Measurements from ENCODE around the gene SARDH. TPM values are rescaled to one million over a fixed set of nuclear protein-coding genes. Genes with fewer than 3 reads are reported as not detected.

The SARDH gene
- total and polyA plus RNA-seq, 8 donors: 3.9 to 13.9 (median 9.9) TPM

GRCh38 chr9:133709691-133710571 is 28.2 kb downstream of the SARDH start:
- Histone ChIP-seq H3K27ac (no peak overlapping the region), H3K27me3 (no peaks in the 10 kb centered on the region), H3K4me1 (peaks cover 0 to 6% of the 10 kb centered on the region in 2 donors), H3K9me3 (no peaks in the 10 kb centered on the region), H3K36me3 (no peaks in the 10 kb centered on the region), H3K4me3 (no peak overlapping the region)
- intact Hi-C loops (cut with DNase I): loop anchor here in 1 of 2 donors (10.0 kb wide), 1 partner anchor 175 kb away; the partner anchor contains the start of gene ADAMTSL2
- no peak for TF ChIP-seq CTCF (IDR thresholded peaks at IDR 0.05)
- DNase-seq (peak in 1 of 4 donors; percentile 79), ATAC-seq (no peak)

GRCh38 chr9:133709015-133709611 is 29.0 kb downstream of the SARDH start:
- Histone ChIP-seq H3K4me3 (no peak overlapping the region), H3K27me3 (peaks cover 0 to under 1% of the 10 kb centered on the region in 2 donors), H3K9me3 (no peaks in the 10 kb centered on the region), H3K36me3 (no peaks in the 10 kb centered on the region), H3K27ac (no peak overlapping the region), H3K4me1 (peaks cover 0 to 6% of the 10 kb centered on the region in 2 donors)
- TF ChIP-seq CTCF (IDR thresholded peaks at IDR 0.05): no peak
- DNase-seq (peak in 1 of 4 donors; percentile 72), ATAC-seq (no peak)
- intact Hi-C loops (cut with DNase I): no loop called here

GRCh38 chr9:133708246-133709014 is 29.7 kb downstream of the SARDH start:
- DNase-seq: peak in 1 of 4 donors; percentile 70
- peaks cover 0 to 8% of the 10 kb centered on the region in 2 donors for H3K27me3 ChIP-seq
- peaks cover 0 to 6% of the 10 kb centered on the region in 2 donors for H3K4me1 ChIP-seq
- H3K27ac ChIP-seq: no peak overlapping the region
- H3K36me3 ChIP-seq: no peaks in the 10 kb centered on the region
- H3K9me3 ChIP-seq: no peaks in the 10 kb centered on the region
- no peak overlapping the region for H3K4me3 ChIP-seq
- no peak for TF ChIP-seq CTCF (IDR thresholded peaks at IDR 0.05)
- intact Hi-C loops (cut with DNase I): no loop called here
- ATAC-seq: no peak

- H3K27me3 ChIP-seq: peaks cover 0 to 14% of the 10 kb centered on the region in 2 donors
- no peak for ATAC-seq
- no peaks in the 10 kb centered on the region for H3K36me3 ChIP-seq
- intact Hi-C loops (cut with DNase I): no loop called here
- no peak overlapping the region for H3K27ac ChIP-seq
- no peak overlapping the region for H3K4me3 ChIP-seq
- H3K9me3 ChIP-seq: no peaks in the 10 kb centered on the region
- peaks cover 3 to 9% of the 10 kb centered on the region in 2 donors for H3K4me1 ChIP-seq
- TF ChIP-seq CTCF (IDR thresholded peaks at IDR 0.05): no peak
- DNase-seq: peak in 1 of 4 donors; percentile 27
These were observed 30.3 kb downstream of the SARDH start for GRCh38 chr9:133707763-133708245.
